Activated CD4-positive, alpha-beta T cell treated with anti-CD3 and anti-CD28 coated beads, Interleukin-2, amount 10 ng/mL, durations not matched to agents 24 days and 14 days (primary cell): Measurements from ENCODE around the gene LBH. TPM values are rescaled to one million over a fixed set of nuclear protein-coding genes. Genes with fewer than 3 reads are reported as not detected.

ENCODE experiments used
- total RNA-seq: library from RNA; stranded (reverse); gene quantifications from 2 replicates; pipeline ENCODE4 v1.2.3, GENCODE V29; 2022

Gene LBH
- total RNA-seq, 1 donor from 2014 or later = 176 TPM

Other genes with a start within 250 kb of the LBH start
- 16.8 and 19.6 TPM in 2 replicates for gene YPEL5, start 84.5 kb upstream of the LBH start, total RNA-seq
- gene LCLAT1, start 215.7 kb downstream of the LBH start, total RNA-seq = 31.4 and 34.7 TPM in 2 replicates